Right forelimb (tissue), 1 donor: ENCODE measurements around the gene UGT1A4.
A peak's percentile ranks its signal among the peaks of the same experiment; 100 is the strongest.

Experiments used
- DNase-seq: peaks from one replicate; pipeline ENCODE4 v3.0.0-alpha.2; 2018

Gene UGT1A4

DNA sequence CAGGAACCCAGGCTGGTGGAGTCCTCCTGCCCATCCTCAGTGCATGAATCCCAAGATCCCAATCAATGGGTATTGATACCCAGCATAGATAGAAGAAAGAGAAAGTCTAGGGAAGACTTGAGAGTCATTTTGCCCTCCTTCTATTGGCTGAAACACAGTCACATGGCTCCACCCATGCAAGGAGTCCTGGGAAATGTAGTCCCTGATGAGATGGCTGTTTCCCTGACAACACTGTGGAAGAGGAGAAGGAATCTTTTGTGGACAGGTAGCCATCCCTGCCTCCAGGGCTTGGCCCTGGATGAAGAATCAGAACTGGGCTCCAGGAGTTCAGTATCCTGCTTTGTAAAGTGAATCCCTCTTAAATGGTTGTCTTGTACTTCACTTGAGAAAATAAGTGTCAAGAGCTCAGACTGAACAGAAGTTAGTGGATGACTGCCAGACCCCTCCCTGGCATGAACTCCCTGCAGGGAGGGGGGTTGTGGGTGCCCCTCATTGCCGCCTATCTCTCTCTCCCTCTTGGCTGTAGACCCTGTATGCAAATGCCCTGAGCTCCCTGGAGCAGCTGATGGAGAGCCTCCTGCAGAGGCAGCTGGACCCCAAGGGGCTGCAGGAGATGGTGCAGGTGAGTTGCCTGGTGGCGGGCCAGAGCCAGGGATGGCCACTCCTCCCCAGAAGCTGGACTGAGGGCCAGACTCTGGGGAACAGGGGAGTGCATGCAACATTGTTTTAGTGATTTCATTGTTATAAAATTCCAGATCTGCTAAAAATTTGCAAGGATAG lies 95.7 kb downstream of the UGT1A4 start:
- peak; percentile 34 for DNase-seq

DNA sequence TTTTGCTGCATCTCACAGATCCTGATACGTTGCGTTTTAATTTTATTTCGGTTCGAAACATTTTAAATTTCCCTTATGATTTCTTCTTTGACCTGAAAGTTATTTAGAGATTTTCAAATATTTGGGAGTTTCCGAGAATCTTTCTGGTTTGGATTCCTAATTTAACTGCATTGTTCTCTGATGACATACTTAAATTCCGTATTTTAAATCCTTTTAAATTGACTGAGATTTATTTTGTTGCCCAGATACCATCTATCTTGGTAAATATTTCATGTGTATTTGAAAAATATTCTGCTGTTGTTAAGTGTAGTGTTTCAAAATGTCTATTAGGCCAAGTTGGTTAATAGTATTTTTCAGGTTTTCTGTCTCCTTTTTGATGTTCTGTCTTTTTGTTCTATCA lies 97.3 kb downstream of the UGT1A4 start:
- no peak for DNase-seq

DNA sequence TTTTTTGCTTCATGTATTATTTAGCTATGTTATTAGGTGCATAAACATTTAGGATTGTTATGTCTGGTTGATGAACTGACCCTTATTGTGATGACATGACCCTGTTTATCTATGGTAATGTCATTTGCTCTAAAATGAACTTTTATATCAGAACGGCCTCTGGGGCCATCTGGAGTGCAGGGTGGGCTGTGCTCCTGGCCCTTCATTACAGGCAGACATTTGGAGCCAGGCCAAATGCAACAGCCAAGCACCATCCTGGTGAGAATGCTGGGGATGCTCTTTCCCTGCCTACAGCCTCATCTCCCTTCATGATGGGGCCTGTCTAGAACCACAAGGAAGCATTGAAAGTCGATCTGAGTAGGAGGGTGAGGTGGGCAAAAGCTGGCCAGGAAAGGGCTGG lies 97.8 kb downstream of the UGT1A4 start:
- DNase-seq = peak; percentile 7

DNA sequence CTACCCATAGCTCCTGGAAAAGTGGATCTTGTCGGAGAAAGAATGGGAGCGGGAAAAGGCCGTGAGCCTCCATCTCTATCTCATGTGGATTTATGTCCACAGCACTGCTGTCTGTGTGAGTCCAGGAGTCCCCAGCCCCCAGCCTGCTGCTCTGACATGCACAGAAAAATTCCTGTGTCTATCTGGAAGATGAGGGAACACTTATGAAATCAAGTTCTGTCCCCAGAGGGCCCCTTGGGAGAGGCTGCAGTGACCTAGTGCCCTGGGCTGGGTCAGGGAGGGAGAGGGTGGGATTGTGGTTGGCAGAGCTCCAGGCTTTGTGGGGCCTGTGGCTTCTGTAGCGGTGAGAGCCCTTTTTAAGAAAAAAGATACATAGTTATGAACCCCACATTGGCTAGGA lies 98.2 kb downstream of the UGT1A4 start:
- DNase-seq = peak; percentile 34

DNA sequence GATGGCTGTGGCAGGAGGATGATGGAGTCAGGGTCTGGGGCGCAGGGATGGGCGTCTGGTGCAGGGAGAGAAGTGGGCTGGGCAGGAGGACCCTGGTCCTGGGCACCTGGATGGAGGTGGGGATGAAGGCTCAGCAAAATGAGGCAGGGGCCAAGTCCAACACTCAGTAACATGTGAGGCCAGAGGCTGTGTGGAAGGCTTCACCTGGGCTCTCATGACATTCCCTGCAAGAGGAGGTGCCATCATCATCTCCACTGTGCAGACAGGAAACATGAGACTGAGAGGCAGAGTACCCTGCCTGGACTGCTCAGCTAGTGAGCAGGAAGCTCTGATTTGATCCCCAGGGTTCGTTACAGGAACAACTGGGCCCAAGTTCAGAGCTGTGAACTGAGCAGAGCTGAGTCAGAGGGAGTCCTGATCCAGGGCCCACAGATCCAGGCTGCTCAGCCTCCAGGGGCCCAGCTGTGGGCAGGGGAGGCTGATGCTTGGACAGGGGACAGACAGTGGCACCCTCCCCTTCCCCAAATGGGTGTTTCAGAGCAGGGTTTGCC lies 98.9 kb downstream of the UGT1A4 start:
- peak; percentile 28 for DNase-seq

GRCh38 chr2:233817995-233818638 lies 99.6 kb downstream of the UGT1A4 start:
- DNase-seq = no peak

DNA sequence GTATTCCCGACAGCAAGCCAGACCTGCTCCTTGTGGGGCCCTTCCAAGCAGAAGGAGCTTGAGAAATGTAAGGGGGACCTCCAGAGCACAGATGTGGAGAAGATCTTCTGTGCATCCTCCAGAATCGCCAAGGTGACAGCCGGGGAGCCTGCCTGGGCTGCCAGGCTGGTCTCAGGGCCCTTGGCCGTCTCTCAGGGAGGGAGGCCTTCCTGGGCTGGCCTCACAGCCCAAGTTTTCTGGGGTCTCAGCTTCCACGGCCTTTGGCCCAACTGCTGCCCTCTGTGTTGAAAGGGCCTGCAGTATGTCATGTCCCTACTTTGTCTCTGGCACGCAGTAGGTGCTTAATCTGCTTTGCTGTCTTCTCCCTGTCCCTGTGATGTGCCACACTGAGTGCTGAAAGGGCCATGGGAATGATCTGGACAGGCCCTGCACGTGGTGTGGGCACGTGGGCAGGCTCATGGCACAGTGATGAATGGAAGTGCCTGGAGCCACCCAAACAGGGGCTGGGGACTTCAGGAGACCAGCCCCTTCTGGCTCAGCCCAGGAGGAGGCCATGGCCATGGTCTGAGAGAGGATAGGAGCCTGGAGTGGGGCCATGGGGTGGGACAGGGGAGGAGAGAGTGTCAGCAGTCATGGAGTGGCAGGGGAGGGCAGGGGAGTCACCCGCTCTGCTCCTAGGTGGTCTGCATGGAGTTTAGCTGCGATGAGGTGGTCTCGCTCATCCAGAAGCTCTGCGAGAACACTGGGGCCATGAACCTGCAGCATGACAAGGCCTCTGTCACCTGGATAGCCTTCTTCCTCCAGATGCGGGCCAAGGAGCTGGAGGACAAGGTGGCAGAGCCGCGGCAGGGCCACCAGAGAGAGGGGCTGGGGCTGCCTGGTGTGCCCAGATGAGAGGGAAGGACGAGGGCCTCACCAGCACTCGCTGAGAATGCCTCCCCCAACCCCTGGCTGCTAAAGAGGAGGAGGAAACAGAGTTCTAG lies 100.4 kb downstream of the UGT1A4 start:
- peak; percentile 22 for DNase-seq

DNA sequence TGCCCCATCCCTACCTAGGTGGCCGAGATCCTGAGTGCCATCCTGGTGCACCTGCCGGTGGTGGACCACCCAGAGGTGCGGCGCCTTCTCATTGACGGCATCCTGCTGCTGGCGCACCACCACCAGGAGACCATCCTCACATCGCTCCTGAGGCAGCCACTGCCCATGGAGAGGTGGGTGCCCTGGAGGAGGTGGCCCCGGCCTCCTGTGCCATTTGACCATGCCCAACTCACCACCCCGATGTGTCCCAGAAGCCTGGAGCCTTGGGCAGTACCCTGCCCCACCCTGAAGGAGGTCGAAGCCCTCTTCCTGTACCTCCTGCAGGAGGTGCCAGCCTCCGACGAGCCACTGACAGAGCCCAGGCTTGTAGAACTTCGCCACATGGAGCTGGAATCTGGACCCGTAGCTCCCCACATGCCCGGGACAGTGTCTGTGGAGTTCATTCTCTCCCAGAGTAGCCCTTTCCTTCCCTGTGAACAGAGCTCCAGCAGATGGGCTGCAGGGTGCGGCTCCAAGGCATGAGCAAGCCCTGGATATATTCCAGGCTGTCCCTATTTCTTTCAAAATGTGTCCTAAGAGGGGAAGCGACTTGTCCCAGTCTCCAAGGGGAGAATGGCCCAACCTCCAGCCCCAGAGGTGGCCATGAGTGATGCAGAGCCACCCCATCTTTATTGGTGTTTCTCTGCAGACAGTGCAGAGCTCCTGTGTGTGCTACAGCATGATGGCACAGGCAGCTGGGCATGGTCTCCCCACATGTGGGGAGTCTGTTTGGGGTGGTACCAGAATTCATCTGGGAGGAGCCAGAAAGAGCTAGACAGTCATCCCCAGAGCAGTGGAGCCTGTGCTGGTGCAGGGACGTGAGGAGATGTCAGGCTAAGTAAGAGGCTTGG lies 101.6 kb downstream of the UGT1A4 start:
- peak; percentile 20 for DNase-seq

GRCh38 chr2:233820774-233821105 lies 102.2 kb downstream of the UGT1A4 start:
- DNase-seq = peak; percentile 21

- peak; percentile 16 for DNase-seq
Observed at GRCh38 chr2:233821196-233821595, 102.7 kb downstream of the UGT1A4 start.

DNA sequence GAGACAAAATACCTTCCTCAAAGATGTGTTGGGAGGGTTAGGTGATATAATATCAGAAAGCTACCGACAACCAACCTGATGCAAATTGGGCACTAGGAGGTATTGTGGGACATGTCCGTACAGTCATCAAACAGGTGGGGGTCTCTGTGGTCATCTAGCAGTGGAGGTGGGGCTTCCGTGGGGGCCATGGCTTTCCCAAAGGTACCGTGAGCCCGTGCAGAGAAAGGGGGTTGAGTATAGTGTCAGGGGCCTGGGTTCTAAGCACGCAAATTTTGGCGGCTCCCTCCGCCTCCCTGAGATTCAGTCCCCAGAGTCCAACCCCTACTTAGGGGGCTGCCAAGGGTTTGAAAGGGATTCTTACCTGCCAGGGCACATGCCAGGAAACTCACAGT lies 103.2 kb downstream of the UGT1A4 start:
- peak; percentile 19 for DNase-seq

DNA sequence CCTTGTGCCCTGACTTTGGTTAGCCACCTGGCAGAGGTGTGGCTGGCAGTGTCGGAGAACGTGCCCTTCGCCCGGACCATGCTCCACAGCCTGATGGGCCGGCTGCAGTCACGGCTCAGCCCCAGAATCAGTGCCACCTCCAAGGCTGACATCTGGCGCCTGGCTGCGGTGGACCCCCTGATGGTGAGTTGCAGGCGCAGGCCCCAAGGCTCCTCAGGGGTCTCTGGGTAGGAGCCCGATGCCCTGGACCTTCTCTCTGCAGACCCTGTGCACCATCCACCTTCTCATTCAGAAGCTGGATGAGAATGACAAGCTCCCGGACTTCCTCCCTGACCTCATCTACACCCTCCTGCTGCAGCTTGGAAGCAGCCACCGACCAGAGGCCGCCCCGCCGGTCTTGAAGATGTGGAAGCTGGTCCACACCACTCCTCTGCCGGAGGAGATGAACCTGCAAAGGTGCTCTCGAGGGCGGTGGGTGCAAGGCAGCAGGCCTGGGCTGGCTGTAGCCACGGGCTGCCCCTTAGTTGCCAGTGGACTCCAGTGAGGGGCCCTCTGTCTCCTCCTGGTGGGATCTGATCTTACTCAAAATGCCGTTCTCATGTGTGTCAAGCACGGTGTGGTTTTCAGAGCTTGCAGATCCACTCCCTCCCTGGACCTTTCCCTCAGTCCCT lies 103.7 kb downstream of the UGT1A4 start:
- DNase-seq = peak; percentile 11
